HT1080 (cell line): ENCODE results near the gene MIDN. TPM values are rescaled to one million over a fixed set of nuclear protein-coding genes. Genes with fewer than 3 reads are reported as not detected.

Experiments
- DNase-seq: peaks from one replicate; pipeline ENCODE4 v3.0.0-alpha.2; 2015; ENCODE audit warnings: low read depth
- total RNA-seq: library from RNA; depleted of rRNA; stranded (reverse); fragments of >200 nt; shearing (Covaris generic); gene quantifications from 2 replicates; pipeline ENCODE4 v1.2.3, GENCODE V29; 2014

MIDN gene
- total RNA-seq, 1 experiment from 2014 or later: 10.1 TPM

DNA sequence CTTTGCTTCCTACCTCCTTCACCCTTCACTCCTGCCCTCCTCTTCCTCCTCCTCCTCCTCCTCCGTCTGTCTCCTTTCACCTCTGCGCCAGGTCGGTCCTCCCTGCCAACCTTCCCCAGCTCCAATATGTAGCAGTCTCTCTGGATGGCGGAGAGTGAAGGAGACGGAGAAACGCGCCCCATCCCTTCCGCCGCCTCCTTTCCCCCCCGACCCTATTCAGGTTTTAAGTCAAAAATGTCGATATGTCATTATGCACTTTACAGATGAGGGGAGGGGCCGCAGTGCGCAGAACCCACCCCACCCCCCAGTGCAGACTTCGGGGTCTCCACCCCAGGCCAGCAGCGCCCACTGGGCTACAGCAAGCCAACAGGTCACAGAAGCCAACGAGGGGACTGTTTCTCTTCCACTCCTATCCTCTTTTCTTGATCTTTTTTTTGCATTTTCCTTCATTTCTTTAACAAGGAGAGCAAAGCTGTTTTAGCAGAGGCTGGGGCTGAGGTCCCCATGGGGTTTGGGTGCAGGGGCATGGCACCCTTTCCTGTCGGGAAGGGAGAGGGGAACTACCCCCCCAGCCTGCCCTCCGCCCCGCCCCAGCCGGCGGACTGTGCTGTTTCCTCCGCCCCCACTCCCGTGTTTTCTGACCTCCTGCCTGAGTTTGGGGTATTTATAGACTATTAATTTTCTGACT, 9.2 kb downstream of the MIDN start:
- DNase-seq: no peak

DNA sequence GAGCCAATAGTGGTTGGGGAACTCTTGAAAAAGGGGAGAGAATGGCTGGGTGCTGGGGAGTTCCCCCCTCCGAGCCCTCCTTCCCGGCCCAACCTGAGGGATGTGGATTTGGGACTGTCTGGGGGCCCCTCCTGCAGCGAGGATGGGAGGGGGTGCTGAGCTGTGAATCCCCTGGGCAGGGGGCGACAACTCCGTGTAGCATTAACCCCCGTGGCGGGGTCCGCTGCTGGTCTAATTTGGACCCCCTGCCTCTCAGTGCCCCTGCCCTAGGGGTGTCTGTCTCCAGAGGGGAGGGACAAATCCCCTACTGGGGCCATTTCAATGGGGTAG, 9.7 kb downstream of the MIDN start:
- no peak for DNase-seq

DNA sequence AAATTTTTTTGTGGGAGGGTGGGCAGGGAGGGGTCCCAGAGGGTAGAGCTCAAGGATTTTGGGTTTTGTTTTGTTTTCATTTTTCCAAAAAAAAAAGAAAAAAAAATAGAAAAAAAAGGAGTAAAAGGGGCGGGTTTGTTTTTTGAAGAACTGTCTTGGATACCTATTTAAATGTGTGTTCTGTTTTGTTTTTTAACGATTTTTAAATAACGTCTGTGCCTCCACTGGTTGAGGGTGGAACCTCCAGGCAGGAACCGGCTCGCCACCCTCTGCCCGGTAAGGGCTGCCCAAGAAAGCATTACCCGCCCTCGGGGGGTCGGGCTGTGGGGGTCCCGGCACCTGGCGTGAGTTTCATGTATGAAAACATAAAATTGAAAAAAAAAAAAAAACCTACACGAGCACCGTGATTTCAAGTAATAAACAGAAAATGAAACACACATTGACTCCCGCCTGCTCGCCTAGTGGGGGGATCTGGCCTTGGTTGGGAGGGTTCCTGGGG, 10.4 kb downstream of the MIDN start:
- no peak for DNase-seq

DNA sequence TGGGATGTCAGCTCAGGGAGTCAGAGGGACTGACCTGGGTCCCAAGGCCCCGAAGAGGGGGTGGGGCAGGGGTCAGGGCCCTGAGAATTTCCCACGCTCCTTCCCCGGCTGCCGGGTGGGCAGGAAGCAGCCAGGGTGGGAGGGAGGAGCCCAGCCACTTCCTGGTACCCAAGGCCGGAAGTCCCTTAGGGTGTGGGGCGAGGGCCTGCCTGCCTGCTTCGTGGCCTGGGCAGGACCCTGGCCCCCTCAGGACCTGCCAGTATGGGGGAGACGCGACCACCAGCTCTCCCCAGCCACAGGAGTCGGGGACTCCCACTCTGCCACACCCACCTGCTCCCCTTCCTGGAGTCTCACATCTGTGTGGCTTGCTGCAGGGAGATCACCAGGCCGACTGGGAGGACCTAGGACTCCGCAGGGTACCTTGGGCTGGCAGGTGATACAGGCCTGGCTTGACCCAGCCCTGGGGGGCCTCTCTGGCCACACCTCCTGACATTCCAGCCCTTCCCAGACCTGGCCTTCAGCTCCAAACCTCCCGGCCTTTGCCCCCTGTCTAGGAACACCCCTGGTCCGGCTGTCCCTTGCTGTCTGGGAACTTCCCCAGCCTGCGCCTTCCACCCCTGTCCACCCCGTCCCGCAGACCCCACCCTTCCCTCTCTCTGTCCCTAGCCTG, 11.0 kb downstream of the MIDN start:
- peak; percentile 79 for DNase-seq

DNA sequence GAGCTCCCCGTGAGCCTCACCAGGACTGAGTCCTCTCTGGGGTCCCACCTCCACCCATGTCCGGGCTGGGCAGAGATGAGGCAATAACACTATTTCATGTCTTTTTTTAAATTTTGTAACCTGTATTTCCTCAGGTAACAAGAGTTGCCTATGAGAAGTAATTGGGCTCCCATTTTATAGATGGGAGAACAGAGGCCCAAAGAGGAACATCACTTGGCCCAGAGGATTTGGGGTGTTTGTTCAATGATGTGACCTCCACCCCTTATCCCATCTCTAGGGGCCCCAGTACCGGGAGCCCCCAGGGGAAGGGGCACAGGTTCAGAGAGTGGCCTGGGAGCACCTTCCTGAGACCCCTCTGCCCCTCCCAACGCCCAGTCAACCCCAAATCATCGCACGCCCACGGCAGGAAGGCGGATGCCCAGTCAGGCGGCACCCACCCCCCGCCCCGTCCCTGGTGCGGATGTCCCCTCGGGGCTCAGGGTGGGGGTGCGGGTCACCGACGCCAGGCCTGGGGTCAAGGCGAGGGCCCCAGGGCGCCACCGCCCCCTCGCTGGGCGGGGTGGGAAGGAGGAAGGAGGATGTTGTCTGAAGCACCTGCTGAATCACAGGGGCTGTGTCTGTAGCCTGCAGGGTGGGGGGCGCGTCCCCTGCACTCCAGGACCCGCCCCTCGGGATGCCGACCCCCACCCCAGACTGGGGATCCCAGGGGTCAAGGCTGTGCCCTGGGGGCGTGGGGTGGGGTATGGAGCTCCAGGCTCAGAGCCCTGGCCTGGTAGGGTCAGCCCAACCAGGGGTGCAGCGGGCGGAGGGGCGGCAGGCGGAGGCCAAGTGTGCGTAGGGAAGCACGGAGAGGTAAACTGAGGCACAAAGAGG, 11.7 kb downstream of the MIDN start:
- no peak for DNase-seq

DNA sequence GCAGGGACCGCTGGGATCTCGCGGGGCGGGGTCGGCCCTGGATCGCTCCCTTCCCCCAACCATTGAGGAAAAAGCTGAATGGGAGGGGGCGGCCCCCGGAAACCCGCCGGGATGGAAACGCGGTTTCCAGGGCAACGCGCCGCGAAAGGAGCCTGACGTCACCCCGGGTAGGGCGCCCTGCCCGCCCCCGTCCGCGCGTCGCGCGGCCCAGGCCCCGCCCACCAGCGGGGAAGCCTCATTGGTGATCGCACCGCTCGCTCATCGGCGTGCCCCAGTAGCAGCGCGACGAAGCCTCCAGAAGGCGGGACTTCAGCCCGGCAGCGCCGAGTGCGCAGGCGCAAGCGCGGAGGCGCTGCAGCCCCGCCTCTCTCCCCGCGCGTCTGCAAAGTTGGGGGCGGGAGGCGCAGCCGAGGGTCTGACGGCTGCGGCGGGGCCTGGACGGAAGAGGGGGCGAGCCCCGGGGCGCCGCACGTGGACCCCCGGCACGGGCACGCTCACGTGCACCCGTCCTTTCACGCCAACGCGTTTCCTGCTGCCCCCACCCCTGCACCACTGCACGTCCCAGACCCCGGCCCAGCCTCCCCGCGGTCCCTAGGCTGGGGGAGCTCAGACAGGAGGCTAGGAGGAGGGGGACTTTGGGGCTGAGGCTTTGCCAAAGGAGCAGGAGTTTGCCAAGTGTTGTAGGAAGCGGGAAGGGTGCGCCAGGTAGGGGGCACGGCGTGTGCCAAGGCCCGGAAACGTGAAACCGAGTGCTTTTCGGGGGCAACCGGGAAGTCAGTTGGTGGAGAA, 12.6 kb downstream of the MIDN start:
- DNase-seq: peak; percentile 94

DNA sequence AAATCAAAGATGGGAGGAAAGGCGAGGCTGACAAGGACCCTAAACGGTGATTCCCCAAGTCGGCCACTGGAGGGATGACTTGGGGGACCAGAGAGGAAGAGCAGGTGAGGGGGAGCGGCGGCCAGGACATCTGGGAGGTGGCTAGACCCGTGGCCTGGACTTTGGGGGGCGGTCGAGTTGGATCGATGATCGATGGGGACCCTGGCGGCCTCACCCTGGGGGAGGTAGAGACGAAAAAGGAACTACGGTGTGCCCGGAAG, 13.1 kb downstream of the MIDN start:
- DNase-seq: peak; percentile 38

DNA sequence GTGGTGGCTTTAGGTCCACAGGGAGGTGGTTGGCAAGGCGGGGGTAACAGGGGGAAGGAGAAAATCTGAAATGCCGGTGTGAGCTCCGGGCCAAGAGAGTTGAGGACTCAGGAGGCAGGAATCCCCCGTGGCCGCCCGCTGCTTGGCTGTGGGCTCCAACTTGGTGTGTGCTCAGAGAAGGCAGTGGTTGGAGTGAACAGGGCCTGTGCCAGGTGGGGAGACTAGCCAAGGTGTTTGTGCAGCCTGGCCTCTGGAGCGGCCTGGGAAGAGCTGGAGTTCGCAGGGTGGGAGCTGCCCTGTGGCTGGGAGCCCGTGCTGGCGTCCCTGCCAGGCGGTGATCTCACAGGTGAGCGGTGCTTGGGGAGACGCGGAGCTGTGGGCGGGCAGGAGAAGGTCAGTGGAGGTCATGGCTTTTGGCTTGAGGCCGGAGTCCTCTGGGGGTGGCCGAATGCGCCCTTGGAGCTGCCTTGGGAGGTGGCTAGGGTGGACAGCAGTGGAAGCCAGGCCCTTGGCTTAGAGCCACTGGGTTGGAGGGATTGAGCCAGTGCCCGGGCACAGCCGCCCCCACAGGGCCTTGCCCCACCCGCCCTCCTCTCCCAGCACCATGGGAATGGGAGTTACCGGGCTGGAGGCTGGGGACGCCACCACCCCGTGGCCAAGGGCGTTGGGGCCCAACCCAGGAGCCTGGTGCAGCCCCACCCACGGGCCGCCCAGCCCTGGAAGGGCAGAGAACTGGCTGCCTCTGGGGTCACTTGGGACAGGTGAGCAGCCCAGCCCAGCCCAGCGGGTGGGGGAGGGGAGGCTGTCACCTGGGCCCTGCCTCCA, 13.6 kb downstream of the MIDN start:
- no peak for DNase-seq

DNA sequence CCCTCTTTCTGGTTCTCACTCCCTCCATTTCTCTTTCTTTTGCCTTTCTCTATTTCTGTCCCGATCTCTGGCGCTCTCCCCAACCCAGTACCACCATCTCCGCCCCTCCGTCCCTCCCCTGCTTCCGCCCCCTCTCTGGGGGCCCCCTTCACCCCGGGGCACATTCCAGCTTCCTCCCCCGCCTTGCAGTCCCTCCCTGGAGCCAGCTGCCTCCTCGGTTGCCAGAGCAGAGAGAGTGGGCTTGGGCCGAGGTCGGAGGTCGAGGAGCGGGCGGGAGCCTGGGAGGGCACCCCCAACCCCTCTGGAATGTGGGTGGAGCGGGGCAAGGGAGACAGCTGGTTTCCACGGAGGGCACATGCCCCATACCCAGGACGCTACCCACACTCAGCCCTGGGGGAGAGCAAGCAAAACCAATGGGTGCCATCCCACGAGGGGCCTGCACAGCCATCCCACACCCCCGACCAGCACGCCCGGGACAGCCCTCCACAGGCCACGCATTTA, 14.3 kb downstream of the MIDN start:
- DNase-seq: no peak

DNA sequence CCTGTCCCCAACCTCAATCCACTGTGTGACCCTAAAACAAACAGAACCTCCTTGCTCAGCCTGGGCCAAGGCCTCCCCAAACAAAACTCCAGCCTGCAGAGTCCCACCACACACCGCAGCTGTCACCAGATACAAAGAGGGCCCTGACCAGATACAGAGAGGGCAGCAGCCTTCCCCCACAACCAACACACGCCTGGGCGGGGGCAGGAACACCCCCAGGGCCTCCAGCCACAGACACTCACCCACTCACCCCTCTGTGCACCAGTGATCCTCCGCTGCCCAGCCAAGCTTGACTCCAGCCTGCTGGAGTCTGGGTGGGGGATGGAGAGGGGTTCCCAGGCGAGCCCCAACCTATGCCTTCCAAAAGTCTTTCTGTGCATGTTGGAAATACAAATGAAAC, 14.8 kb downstream of the MIDN start:
- DNase-seq: no peak

DNA sequence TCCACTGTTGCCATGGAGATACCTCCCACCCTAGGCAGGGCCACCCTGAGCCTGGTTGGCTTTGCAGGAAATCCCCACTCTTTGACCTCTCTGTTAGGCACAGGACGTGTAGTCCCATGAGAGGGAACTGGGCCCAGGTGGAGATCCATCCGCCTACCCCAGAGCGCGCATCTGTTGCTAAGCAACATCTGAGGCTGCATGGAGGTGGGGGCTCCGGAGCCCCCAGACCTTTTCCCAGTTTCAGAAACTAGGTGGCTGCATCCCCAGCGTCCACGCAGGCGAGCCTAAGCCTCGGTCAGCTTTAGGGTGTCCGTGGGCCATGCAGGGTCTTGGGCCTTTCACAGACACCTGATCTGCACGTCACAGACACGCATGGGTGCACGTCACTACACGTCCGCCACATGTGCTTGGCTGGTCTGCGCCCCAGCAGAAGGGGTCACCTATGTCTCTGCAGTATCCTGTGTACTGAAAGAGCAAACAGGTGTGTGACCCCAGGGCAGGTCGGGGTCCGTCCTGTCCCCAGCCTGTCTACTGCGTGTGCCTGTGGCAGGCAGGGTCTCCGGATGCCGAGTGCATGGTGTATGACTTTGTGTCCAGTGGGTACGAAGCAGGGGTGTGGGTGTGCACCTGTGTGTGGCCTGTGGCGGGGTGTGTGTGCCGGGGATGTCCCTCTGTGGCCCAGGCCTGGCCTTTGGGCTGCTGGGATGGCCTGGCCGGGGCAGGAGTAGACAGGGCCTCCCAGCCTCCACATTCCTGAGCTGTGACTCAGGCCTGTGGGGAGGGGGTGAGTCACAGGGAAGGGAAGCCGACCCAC, 16.6 kb downstream of the MIDN start:
- DNase-seq: peak; percentile 92

DNA sequence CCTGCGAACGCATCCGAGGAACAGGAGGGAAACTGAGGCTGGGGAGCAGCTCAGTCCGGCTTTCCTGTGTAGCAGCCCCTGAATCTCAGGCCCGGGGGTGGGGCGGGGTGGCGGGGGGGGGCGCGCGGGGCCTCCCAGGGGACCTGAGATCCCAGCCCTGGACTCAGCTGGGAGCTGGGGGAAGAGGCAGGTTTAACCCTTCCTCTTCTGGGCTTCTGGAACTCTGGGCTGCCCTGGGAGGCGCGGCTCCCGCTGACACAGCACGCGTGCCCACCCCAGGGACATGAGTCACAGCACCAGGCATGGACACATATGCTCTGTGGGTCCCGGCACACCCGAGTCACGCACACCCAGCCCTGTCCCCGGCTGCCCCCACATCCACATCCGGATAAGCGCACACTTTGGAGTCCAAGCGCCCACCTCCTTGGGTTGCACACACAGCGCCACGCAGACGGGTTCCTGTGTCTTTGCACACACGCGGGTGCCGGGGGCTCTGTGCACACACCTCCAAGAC, 17.3 kb downstream of the MIDN start:
- peak; percentile 81 for DNase-seq

DNA sequence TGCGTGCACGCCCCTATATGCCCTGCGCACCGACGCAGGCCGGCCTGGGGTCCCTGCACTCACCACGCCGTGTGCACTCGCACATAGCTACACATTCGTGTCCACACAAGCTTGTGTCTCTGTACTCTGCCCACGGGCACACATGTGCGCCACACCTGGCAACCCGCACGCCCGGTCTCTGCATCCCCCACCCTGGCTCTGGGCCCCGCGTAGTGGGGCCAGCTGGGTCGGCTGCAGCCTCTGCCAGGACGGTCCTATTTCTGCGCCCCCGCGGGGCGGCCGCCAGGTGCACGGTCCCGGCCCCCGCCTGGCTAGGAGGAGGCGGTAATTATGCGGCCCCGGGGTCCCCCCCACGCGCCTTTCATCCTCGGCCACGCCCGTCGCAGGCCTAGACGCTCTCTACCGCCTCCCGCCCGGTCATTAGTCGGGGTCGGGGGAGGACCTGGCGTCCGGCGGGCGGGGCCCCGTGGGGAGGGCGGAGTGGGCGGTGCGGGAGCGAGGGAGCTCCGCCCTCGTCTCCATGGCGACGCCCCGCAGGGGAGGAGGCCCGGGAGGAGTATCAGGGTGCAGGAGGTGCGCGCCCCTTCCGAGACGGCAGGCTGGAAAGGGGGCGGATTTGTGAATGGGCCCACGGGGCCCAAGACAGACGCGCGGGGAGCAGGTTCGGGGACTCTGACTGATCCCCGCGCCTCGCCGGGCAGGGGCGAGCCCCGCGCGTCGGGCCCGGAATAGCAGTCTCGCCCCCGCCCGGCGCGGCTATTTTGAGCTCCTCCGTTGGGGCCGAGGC, 17.9 kb downstream of the MIDN start:
- peak; percentile 85 for DNase-seq

DNA sequence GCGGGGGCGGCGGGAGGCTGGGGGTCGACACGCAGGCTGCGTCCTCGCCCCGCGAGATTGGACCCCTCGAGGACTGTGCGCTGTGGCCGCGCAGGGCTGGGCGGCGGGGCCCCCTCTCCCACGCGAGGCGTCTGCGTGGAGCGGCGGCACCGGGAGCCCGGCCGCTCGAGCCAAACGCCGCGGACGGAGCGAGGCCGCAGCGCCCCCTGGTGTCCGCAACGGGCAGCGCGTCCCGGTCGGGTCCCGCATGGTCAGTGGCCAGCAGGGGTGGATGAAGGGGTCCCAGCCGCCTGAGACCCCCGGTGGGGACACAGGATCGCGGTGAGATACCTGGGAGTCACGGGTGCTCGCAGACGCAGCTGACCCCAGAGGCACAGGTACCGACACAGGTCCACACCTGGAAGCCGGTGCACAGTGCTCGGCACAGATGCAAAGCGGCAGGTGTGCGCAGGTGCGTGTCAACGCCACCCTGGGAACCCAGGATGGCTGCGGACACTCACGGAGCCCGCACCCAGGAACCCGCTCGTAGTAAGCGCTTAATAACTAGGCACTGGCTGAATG, 18.6 kb downstream of the MIDN start:
- peak; percentile 48 for DNase-seq

DNA sequence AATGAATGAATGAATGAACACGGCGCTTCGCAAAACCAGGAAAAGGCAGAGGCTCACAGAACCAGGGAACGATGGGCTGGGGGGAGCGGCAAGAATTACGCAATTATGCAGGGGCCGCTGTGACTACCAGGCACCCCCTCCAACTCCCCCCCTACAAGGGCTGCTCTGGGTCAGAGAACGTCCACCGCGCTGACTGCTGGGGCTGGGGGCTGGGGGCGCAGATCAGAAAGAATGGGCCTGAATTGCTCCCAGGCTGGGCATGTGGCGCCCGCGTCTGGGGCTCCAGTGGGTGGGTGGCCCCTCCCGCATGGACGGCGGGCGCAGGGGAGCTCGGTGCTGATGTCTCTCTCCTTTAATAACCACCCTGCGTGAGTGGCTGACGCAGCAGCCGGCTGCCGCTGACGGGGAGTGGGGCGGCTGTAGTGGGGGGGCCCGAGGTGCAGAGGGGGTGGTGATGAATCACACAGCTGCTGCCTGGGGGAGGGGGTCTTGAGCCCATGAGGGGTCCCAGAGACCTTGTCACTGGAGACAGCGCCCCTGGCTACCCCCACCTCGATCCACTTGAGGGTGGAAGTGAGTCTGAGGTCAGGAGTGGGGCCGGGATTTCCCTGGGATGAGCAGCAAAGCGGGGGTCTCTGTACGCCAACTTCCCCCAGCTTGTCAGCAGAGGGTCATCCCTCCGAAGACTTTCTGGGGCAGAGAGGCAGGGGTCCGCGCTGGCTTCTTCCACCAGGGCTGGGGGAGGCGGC, 19.3 kb downstream of the MIDN start:
- no peak for DNase-seq

DNA sequence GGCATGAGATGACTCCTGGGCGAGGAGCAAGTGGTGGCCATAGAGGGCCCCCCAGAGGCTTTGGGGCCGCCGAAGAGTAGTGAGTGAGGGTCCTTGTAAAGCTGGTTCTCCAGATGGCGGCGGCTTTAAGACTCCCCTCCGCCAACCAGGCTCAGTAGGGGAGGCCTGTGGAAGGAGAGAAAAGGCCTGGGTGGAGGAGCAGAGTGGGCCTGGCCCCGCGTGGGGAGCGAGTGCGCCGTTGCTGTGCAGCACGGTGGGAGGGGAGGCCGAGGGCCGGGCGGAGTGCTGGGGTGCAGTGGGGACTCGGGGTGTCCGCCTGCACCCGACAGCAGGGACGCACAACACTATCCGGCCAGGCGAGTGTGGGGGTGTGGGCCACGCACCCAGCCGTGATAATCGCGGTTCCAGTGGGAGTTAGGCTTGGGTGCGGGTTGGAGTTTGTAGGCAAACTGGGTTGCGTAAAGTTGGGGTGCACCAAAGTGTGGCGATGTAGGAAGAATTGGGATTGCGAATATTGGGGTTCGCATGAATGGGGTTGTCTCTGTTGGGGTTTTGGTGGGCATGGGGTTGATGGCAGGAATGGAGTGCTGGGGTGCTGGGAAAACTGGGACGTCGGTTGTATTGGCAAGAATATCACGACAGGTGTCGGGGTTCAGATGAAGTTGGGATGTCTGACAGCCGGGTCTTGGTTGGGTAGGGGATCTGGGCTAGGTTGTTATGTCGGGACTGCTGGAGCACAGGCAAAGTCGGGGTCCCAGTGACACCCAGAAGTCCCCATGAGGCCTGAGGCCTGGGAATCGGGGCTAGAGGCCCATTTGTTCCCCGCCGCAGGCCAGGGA, 20.1 kb downstream of the MIDN start:
- DNase-seq: no peak

DNA sequence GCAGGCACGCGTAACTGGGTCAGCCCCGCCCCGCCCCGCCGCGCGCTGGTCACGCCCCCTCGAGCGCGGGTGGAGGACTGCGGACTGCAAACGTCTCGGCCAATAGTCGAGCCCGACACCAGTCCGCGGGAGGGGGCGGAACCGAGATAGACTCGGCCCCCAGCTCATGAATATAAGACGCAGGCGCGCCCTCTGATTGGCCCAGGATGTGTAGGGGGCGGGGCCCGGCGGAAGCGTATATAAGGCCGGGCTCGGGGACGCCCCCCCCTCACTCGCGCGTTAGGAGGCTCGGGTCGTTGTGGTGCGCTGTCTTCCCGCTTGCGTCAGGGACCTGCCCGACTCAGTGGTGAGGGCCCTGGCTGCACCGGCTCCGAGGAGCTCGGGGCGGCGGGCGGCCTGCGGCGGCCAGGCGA, 20.7 kb downstream of the MIDN start, which contains the start of gene CIRBP:
CIRBP (plus strand) TSS at position 268 of the 413 bp plus-strand sequence. CDS start 1,602 bp downstream, outside the sequence.
- DNase-seq: peak; percentile 98
